Activated effector memory CD4-positive, alpha-beta T cell treated with anti-CD3 and anti-CD28 coated beads, Interleukin-2, amount 50 U/mL, for 16 hours (primary cell): ENCODE results near the gene HLX.

Source experiments
- DNase-seq: peaks from one replicate; pipeline ENCODE4 v3.0.0-alpha.2; 2020

The HLX gene

DNA sequence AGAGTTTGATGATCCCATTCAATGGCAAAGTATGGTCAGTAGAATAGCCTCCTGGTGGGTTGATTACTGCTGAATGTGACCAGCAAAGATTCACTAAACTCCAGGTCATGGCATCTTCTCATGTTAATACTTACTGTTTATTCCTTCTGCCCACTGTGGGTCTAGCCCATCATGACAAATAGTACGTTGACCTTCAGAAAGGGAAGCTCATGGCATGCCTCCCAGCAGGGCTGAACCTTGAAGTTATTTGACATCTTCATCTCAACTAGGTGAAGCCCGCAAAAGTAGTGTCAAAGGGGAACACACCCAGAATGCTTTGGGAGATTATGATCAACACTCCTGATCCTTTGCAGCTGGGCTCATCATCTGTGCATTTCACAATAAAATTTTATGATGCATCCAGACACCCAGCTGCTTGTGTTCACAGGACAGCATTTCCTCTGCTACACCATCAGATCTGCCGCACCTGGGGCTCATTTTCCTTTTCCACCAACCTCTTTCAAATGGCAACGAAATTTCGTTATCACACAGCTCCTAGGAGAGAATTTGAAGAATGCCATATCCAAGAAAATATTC lies 49.6 kb downstream of the HLX start:
- no peak for DNase-seq

GRCh38 chr1:220929304-220929703 lies 50.1 kb downstream of the HLX start:
- DNase-seq: no peak
